H1 (cell line): ENCODE results near the gene ZNF219. TPM values are rescaled to one million over a fixed set of nuclear protein-coding genes. Genes with fewer than 3 reads are reported as not detected.

Experiments
- CHD7 ChIP-seq: fragments of 300-600 bp; sonication (generic); IDR thresholded peaks from 2 replicates; pipeline ENCODE4 v1.7.1; 2012; ENCODE audit warnings: low read length, moderate library complexity, mild to moderate bottlenecking, inconsistent platforms; ENCODE audit not compliant: insufficient replicate concordance
- NANOG ChIP-seq: IDR thresholded peaks from 2 replicates; pipeline ENCODE4 v1.6.1; 2011; ENCODE audit warnings: low read length, low read depth, mild to moderate bottlenecking, inconsistent platforms; ENCODE audit not compliant: insufficient read depth, poor library complexity, severe bottlenecking
- SP1 ChIP-seq: IDR thresholded peaks from 2 replicates; pipeline ENCODE4 v1.6.1; 2011; ENCODE audit warnings: low read depth, low read length
- polyA plus RNA-seq, 7 experiments: library from polyadenylated mRNA; depleted of rRNA in 3 of 7; stranded (reverse) in 5 of 7; unstranded in 2 of 7; fragments of >200 nt in 5 of 7; fragments of 200-250 nt in 2 of 7; gene quantifications; 1 replicate in 5 of 7; 2 replicates in 1 of 7; 4 replicates in 1 of 7; pipeline versions ENCODE4 v1.2.1 to v1.2.3, GENCODE V29; 2011 to 2013; ENCODE audit warnings: missing spikeins in 2 of 7, mixed read lengths in 2 of 7
- total RNA-seq: library from RNA; stranded (reverse); fragmentation: NEBNext Ultra II Directional; extraction: Animal tissue kit (Norgen Biotek cat#: 25700); gene quantifications from 2 replicates; pipeline ENCODE4 v1.2.1, GENCODE V29; 2021

ZNF219 gene
- total and polyA plus RNA-seq, 2 of the 8 experiments (the other 6 are each of a cell fraction or from before 2014, with no cell fraction given), result 113 to 160 TPM

- no peak for TF ChIP-seq CHD7
- TF ChIP-seq NANOG, result no peak
- TF ChIP-seq SP1, result no peak
These were observed 2.5 kb upstream of the ZNF219 start, which contains the start of gene TMEM253 (continued) for GRCh38 chr14:21100931-21101330.
